ENCODE measurements around the gene B4GALT6.

- TF ChIP-seq YY1 (IDR thresholded peaks at IDR 0.05; ENCODE audit: low read depth, low read length), result no peak
- TF ChIP-seq USF2 (IDR thresholded peaks at IDR 0.05; ENCODE audit: low read length), result no peak
- no peak for TF ChIP-seq CREB1 (IDR thresholded peaks at IDR 0.05)
- TF ChIP-seq ZNF274 (IDR thresholded peaks at IDR 0.05; ENCODE audit: borderline replicate concordance, extremely low read depth, low read length), result no peak
- TF ChIP-seq CTCF (IDR thresholded peaks at IDR 0.05; ENCODE audit: control extremely low read depth in 1 of 3, insufficient read depth in 1 of 3, low read depth in 1 of 3, low read length in 3 of 3), result no peak
- TF ChIP-seq POLR2AphosphoS5 (IDR thresholded peaks at IDR 0.05; ENCODE audit: low read depth, low read length), result no peak
- no peak for TF ChIP-seq SP1 (IDR thresholded peaks at IDR 0.05; ENCODE audit: low read depth, low read length)
- TF ChIP-seq MAFK (IDR thresholded peaks at IDR 0.05; ENCODE audit: low read depth, low read length), result no peak
- TF ChIP-seq EP300 (IDR thresholded peaks at IDR 0.05; ENCODE audit: borderline replicate concordance in 1 of 2, low read depth in 2 of 2, low read length in 2 of 2), result no peak
- no peak for TF ChIP-seq ATF2 (IDR thresholded peaks at IDR 0.05; ENCODE audit: low read length)
- TF ChIP-seq CEBPB (IDR thresholded peaks at IDR 0.05; ENCODE audit: low read depth, low read length), result no peak
- no peak for TF ChIP-seq E2F6 (IDR thresholded peaks at IDR 0.05)
- TF ChIP-seq PHF8 (conservative IDR thresholded peaks at IDR 0.05; ENCODE audit: low read depth, low read length), result no peak
- TF ChIP-seq RFX5 (IDR thresholded peaks at IDR 0.05; ENCODE audit: borderline replicate concordance, low read depth, low read length), result no peak
Observed at GRCh38 chr18:31657823-31658669, 26.3 kb downstream of the B4GALT6 start.

Data from H1 (cell line).